Measurements from ENCODE around the gene HAT1. TPM values are rescaled to one million over a fixed set of nuclear protein-coding genes. Genes with fewer than 3 reads are reported as not detected.

Gene HAT1
- polyA plus RNA-seq, 4 donors = 62.7 to 75.4 (median 75.2) TPM

DNA sequence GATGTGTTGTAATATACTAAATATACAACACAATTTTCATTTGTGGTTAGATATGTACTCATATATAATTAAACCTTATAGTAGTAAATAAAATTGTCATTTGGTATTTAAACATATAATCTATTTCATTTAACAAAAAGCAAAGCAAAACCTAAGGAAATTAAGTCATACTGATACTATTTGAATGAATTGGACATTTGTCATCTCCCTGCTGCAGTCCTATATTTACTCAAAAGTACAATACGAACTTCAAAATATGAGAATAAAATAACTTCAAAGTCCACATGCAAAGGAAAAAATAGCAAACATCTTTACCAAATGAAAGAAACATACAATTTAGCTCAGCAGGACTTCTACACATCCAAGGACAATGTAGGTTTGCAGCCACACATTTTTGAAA, 11.8 kb upstream of the HAT1 start:
- DNase-seq (ENCODE audit: low read depth in 4 of 4, low spot score in 3 of 4) = no peak

DNA sequence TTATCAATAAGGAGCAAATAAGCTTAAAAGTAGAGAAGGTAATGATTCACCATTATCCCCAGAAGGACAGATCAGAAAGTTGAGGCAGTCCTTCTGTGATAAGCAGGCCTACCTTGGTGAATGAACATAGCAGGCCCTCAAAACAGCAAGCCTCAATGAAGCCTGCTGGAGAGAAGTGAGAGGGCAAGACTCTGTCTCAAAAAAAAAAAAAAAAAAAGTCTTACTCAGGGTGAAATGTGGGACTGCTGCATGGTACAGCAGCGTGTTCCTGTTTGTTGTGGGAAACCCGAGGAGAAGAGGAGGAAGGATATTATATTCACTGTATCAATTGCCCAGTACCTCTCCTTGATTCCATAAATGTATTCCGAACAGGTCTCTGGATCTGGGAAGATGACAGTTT, 8.7 kb upstream of the HAT1 start:
- DNase-seq (ENCODE audit: low read depth in 4 of 4, low spot score in 3 of 4) = no peak

DNA sequence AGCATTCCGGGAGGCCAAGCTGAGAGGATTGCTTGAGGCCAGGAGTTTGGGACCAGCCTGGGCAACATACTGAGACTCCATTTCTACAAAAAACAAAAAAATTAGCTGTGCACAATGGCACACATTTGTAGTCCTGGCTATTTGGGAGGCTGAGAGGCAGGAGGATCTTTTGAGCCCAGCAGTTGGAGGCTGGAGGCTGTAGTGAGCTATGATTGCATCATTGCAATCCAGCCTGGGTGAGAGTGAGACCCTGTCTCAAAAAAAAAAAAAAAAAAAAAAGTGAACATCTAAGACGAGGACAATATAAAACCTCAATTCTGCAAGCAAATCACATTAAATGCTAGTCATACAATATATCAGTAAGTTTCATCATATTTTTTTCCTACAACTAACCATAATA, 2.8 kb upstream of the HAT1 start:
- no peak for DNase-seq (ENCODE audit: low read depth in 4 of 4, low spot score in 3 of 4)

DNA sequence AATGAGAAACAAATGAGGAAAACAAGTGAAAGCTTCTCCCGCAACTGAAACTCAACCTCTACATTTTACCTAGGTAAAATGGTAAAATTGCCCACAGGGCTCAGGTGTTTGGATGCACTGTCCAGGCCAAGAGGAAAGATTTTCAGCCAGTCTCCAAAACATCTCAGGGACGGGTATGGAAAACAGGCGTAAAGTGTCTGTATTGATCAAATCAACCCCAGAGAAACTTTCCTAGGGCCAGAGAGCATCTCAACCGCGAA, 361 bp upstream of the HAT1 start:
- DNase-seq (ENCODE audit: low read depth in 4 of 4, low spot score in 3 of 4) = no peak

DNA sequence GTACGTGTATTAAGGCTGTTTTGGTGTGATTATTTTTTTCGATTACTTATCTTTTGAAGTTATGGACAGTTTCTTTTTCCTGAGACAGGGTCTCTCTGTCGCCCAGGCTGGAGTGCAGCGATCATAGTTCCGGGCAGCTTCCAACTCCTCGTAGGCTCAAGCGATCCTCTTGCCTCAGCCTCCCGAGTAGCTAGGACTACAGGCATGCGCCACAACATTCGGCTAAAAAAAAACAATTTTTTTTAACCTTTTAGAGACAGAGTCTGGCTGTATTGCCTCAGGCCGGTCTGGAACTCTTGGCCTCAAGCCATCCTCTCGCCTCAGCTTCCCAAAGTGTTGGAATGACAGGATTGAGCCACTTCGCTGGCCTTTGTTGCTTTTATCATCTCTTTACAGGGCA, 945 bp downstream of the HAT1 start:
- peak in 1 of 4 donors; percentile 4 for DNase-seq (ENCODE audit: low read depth in 4 of 4, low spot score in 3 of 4)

DNA sequence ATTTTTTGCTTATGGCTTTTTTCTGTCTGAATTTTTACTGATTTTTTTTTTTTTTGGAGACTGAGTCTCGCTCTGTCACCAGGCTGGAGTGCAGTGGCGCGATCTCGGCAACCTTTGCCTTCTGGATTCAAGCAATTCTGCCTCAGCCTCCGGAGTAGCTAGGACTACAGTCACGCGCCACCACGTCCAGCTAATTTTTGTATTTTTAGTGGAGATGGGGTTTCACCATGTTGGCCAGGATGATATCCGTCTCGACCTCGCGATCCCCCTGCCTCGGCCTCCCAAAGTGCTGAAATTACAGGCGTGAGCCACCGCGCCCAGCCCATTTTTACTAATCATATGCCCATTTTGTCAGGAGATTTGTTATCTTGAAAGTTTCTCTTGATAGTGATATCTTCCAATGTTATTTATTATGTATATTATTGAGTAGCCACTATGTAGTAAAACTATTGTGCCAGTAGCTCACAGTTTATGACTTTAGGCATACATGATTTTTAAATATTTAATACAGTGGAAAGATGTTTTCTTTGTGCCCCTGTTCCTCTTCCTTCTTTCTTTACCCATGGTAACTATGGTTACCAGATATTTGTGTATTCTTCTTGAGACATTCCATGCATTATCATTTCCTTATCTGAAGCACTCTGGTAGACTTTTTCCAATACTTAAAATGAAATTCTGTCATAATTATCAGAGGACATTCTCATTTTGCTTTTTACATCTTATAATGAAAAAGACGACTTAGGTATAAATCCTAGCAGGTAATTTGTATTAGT, 2.1 kb downstream of the HAT1 start:
- DNase-seq (ENCODE audit: low read depth in 4 of 4, low spot score in 3 of 4) = no peak

DNA sequence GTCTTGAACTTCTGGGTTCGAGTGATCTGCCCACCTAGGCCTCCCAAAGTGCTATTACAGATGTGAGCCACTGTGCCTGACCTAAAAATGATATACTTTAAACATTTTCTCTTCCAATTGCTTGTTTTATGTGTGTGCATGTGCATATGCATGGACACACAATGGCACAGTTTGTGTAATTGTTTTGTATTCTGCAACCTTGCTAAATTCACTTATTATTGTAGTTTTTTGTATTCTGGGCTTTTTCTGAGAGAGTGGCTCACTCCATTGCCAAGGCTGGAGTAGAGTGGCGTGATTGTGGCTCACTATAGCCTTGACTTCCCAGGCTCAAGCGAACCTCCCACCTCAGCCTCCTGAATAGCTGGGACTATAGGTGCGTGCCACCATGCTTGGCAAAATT, 8.1 kb downstream of the HAT1 start:
- no peak for DNase-seq (ENCODE audit: low read depth in 4 of 4, low spot score in 3 of 4)

DNA sequence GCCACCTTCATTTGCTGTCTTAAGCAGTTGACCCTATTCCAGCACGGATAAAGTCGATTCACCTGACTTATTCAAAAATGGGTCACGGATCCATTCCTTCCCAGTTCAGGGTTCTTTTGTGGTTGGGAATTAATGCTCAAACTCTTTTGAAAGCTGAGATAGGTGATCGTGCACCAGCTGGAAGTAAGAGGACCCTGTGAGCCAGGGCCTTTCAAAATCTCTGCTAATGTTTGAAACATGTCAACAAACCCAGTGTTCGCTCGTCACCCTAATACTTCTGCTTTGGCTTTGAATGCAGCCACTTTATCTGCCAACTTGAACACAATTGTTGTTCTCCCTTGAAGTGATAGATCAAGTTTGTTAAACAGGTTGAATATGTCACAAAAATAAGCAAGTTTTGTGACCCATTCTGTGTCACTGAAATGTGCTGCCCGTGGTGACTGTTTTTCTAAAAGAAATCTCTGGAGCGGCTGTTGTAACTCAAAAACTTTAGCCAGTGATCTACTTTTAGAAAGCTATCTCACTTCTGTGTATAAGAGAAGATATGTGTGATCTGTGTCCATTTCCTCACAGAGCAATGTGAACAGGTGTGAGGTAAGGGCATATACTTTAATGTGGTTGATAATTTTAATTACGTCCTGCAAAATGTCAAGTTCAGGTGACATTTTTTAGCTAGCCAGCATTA, 16.9 kb downstream of the HAT1 start:
- no peak for DNase-seq (ENCODE audit: low read depth in 4 of 4, low spot score in 3 of 4)

DNA sequence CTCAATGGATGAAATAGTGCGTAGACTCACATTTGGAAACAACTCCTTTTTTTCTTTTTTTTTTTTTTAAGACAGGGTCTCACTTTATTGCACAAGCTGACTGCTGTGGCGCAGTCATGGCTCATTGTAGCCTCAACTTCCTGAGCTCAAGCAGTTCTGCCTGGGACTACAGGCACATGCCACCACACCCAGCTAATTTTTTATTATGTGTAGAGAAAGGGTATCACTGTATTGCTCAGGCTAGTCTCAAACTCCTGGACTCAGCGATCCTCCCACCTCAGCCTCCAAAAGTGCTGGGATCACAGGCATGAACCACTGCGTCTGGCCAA, 17.4 kb downstream of the HAT1 start:
- DNase-seq (ENCODE audit: low read depth in 4 of 4, low spot score in 3 of 4) = no peak

DNA sequence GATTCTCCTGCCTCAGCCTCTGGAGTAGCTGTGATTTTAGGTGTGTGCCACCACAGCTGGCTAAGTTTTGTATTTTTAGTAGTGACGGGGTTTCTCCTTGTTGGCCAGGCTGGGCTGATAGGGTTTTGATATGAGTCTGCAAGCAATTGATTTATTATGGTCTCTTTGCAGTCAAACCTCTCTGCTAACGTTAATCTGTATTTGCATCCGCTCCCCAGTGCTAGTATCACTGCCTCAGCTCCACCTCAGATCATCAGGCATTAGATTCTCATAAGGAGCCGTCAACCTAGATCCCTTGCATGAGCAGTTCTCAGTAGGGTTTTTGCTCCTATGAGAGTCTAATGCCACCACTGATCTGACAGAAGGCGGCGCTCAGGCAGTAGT, 19.0 kb downstream of the HAT1 start:
- no peak for DNase-seq (ENCODE audit: low read depth in 4 of 4, low spot score in 3 of 4)

DNA sequence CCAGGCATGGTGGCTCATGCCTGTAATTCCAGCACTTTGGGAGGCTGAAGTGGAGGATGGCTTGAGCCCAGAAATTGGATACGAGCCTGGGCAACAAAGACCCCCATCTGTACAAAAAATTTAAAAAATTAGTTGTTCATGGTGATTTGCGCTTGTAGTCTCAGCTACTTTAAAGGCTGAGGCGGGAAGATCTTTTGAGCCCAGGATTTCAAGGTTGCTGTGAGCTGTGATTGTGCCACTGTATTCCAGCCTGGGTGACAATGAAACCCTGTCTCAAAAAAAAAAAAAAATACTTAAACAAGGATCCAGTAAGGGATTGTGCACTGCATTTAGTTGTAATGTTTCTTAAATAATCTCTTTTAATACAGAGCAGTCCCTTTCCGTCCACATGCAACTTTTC, 21.6 kb downstream of the HAT1 start:
- DNase-seq (ENCODE audit: low read depth in 4 of 4, low spot score in 3 of 4) = no peak

DNA sequence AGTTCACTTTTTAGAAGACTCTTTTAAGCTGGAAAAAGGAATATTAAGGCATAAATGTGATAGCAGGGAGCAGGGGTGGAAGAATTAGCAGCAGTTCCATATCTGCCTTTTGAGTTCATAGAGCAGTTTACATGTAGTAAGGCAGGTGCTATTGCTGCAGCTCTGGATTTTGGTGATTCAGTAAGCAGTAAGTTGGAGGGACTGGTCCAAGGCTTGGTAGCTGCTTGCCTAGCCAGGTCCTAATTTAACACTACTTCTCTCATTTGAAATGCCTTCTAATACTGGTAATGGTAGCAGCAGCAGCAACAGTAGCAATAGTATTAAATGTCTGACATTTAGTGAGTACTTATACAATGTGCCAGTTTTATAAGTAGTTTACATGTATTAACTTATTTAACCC, 30.0 kb downstream of the HAT1 start:
- DNase-seq (ENCODE audit: low read depth in 4 of 4, low spot score in 3 of 4) = no peak

DNA sequence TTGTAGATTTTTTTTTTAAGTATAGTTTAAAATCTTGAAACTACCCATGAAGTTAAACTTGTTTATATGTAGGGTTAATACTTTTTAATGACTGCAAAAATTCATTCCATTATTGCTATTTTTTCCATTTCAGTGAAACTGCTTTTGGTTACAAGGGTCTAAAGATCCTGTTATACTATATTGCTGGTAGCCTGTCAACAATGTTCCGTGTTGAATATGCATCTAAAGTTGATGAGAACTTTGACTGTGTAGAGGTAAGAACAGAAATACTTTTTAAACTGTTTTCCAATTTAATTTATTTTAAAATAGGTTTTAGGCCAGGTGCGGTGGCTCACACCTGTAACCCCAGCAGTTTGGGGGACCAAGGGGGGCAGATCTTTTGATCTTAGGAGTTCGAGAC, 30.5 kb downstream of the HAT1 start:
- DNase-seq (ENCODE audit: low read depth in 4 of 4, low spot score in 3 of 4) = no peak

DNA sequence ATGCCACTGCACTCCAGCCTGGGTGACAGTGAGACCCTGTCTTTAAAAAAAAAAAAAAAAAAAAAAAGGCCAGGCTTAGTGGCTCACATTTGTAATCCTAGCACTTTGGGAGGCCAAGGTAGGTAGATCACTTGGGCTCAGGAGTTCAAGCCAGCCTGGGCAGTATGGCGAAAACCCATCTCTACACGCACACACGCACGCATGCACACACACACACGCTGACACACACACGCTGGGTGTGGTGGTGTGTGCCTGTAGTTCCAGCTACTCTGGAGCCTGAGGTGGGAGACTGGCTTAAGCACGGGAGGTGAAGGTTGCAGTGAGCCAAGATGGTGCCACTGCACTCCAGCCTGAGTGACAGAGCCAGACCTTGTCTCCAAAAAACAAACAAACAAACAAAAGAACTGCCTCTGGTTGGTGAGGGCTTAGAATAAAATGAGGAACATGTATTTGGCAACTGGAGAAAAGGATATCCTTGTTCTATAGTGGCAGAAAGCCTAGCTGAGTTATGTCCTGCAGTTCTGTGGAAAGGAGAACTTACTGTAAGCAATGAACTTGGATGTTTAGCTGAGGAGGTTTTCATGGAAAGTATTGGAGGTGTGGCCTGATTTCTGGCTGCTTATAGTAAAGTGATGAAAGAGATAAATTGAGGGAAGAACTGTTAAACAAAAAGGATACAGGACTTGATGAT, 34.0 kb downstream of the HAT1 start:
- DNase-seq (ENCODE audit: low read depth in 4 of 4, low spot score in 3 of 4) = no peak

DNA sequence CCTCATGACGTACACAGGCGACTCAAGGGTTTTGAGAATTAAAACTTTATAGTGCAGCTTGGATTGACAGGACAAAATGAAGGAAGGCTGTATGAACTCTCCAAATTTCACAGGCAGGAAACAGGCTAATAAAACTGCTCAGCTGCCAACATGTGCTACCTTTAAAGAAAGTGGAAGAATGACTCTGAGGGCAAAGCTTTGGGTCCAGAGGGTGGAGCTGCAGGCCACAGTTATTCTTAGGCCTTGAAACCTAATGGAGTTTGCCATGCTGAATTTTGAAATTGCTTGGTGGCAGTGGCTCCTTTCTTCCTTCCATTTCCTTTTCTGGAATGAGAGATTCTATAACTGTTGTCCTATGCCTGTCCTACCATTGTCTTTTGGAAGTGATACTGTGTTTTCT, 34.8 kb downstream of the HAT1 start:
- no peak for DNase-seq (ENCODE audit: low read depth in 4 of 4, low spot score in 3 of 4)

DNA sequence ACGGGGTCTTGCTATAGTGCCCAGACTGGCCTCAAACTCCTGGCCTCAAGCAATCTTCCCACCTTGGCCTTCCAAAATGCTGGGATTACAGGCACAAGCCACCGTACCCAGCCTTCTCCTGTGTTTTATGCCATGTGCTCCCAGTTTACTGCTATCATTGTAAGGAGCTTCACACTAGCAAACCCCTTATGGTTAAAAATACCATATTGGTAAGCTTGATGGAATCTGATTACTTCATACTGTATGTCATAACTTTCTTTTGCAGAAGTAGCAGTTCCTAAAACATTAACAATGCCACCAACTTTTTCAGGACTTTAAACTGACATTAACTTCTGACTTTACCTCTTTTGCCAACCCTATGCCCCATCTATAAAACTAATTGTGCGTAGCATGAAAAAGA, 36.2 kb downstream of the HAT1 start:
- no peak for DNase-seq (ENCODE audit: low read depth in 4 of 4, low spot score in 3 of 4)

DNA sequence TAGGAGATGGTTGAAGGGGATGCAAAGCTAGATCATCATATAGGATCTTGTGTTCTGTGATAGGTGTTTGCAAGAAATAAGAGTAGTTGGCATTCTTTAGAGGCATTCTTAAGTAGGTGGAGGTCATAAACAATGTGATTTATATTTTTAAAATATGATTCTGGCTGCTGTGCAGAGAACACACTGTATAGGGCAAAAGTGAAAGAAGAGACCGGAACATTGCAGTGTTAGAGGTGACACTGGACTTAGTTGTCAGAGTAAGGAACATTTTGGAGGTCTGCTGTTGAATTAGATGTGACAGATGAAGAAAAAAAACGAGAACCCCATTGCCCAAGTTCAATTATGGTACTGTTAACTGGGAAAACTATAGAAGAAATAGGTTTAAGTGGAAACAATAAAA, 37.7 kb downstream of the HAT1 start:
- DNase-seq (ENCODE audit: low read depth in 4 of 4, low spot score in 3 of 4) = no peak

DNA sequence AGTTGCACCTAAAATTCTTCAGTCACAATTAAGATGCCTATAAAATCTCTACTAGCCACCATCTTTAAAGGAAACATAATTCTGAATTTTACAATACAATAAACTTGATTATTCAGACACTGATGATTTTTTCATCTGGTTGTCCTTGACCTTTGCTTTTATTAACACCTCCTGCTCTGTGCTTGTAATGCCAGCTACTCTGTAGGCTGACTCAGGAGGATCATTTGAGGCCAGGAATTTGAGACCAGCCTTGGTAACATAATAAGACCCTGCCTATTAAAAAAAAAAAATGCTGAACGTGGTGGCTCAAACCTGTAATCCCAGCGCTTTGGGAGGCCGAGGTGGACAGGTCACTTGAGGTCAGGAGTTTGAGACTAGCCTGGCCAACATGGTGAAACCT, 38.3 kb downstream of the HAT1 start:
- no peak for DNase-seq (ENCODE audit: low read depth in 4 of 4, low spot score in 3 of 4)

DNA sequence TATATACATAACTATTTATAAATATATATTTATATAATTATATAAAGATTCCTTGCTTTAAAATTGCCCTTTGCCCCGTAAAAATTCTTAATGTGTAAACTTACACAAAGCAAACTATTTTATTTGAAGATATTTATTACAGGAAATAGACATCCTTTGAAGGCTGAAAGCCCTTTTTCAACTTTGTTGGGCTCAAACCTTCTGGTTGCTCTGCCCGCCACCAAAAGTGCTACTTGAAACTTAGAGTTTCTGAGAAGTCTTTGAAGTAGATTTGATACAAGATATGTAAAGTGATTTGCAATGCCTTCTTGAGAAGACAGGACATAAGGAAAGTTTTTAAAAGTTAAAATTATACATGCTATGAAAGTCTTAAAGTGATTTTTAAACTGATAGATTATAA, 40.9 kb downstream of the HAT1 start:
- DNase-seq (ENCODE audit: low read depth in 4 of 4, low spot score in 3 of 4) = no peak

DNA sequence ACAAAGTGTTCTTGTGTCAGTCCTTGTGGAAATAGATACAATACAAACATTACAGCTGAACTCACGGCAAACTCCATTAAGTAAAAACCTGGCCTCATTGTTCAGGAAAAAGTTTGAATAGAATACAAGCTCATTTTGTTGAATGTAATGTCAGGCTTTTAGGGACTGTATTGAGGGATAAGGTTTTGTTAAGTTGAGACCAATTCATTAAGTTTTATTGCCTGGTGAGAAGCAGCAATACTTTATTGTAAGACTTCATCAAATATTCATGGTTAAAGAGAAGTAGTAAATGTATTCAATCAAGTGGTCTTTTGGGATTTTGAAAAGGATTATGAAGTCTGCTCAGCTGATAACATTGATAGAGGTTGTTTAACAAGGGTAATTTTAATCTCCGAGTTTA, 42.0 kb downstream of the HAT1 start:
- no peak for DNase-seq (ENCODE audit: low read depth in 4 of 4, low spot score in 3 of 4)

DNA sequence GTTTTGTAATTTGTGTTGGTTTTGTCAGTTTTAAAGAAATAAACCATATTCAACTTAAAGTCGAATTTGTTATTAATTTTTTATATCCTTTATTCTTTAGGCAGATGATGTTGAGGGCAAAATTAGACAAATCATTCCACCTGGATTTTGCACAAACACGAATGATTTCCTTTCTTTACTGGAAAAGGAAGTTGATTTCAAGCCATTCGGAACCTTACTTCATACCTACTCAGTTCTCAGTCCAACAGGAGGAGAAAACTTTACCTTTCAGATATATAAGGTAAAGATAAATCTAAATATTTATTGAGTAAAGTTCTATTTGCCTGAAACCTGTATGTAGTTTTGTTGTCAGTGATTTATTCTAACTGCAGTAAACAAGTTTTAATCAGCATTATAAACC, 43.0 kb downstream of the HAT1 start:
- no peak for DNase-seq (ENCODE audit: low read depth in 4 of 4, low spot score in 3 of 4)

DNA sequence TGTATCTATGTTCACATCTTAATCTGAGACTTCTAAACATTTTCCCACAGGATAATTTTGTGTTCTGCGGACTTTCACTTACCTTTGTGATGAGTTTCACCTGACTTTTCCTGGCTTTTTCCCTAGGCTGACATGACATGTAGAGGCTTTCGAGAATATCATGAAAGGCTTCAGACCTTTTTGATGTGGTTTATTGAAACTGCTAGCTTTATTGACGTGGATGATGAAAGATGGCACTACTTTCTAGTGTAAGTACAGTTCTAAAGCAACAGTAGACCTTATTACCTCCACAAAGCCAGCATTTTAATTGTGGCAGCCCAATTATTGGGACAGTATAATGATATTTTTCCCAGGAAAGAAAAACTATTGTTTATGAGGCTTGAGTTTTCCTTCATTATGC, 43.4 kb downstream of the HAT1 start:
- DNase-seq (ENCODE audit: low read depth in 4 of 4, low spot score in 3 of 4) = no peak
